Prostate gland (tissue), 2 donors: ENCODE data around the gene STAT5A. TPM values are rescaled to one million over a fixed set of nuclear protein-coding genes. Genes with fewer than 3 reads are reported as not detected.

Source experiments
- DNase-seq: peaks from one replicate; pipeline ENCODE4 v3.0.0-alpha.2; 2019; ENCODE audit warnings: low spot score
- H3K27ac ChIP-seq, 2 donors: fragments of 200-600 bp; sonication (generic); 2 replicates each; pipeline ENCODE4 v1.5.1; 2017 to 2019
- H3K27me3 ChIP-seq: fragments of 200-600 bp; sonication (generic); replicated peaks from 2 replicates; pipeline ENCODE4 v1.5.1; 2019; ENCODE audit not compliant: insufficient read depth
- H3K36me3 ChIP-seq, 2 donors: fragments of 200-600 bp; sonication (generic); 1 replicate in 1 of 2; 2 replicates in 1 of 2; pipeline versions ENCODE4 v1.5.1 to v1.8.1; 2017 to 2019
- H3K4me1 ChIP-seq: fragments of 200-600 bp; sonication (generic); replicated peaks from 2 replicates; pipeline ENCODE4 v1.5.1; 2019
- H3K4me3 ChIP-seq, 2 donors: fragments of 200-600 bp; sonication (generic); 2 replicates each; pipeline ENCODE4 v1.5.1; 2017 to 2019
- H3K9me3 ChIP-seq: fragments of 200-600 bp; sonication (generic); 2 replicates; pipeline ENCODE4 v1.5.1; 2017
- CTCF ChIP-seq, 4 experiments: fragments of 200-600 bp in 2 of 4; fragments of 450-650 bp in 2 of 4; sonication (generic) in 2 of 4; IDR thresholded peaks; 1 replicate in 3 of 4; 2 replicates in 1 of 4; pipeline ENCODE4 v1.5.1; 2016 to 2019; ENCODE audit warnings: antibody characterized with exemption in 4 of 4, mild to moderate bottlenecking in 2 of 4, moderate library complexity in 2 of 4
- POLR2A ChIP-seq: fragments of 450-650 bp; IDR thresholded peaks from one replicate; pipeline ENCODE4 v1.6.1; 2016; ENCODE audit warnings: antibody characterized with exemption, mild to moderate bottlenecking
- POLR2AphosphoS5 ChIP-seq: sonication (generic); formaldehyde crosslinking; IDR thresholded peaks from one replicate; pipeline ENCODE4 v1.6.1; 2017; ENCODE audit warnings: antibody characterized with exemption
- WGBS: methylation state at CpG from one replicate; pipeline ENCODE4 v1.1.5; 2018; 5-methylcytosine and 5-hydroxymethylcytosine counted together
- intact Hi-C: fragments of 100-400 bp; cut with DNase I; formaldehyde crosslinking; loops from one replicate; pipeline ENCODE4 v1.14.2; 2022
- total RNA-seq, 2 donors: library from RNA; depleted of rRNA; stranded (reverse); fragments of >200 nt; gene quantifications; one replicate each; pipeline ENCODE4 v1.1.0, GENCODE V29; 2016

STAT5A gene
- total RNA-seq, 2 donors from 2014 or later, result 31.1 to 45.8 TPM

GRCh38 chr17:42345396-42346073 is 57.2 kb downstream of the STAT5A start:
- Histone ChIP-seq H3K4me3 (no peak overlapping the region), H3K9me3 (no peaks in the 10 kb centered on the region), H3K4me1 (peaks cover 3% of the 10 kb centered on the region), H3K36me3 (peaks cover 2 to 10% of the 10 kb centered on the region in 2 donors), H3K27ac (no peak overlapping the region), H3K27me3 (no peaks in the 10 kb centered on the region)
- 86% methylated on average over 13 of the region's 13 CpGs for WGBS
- no peak for DNase-seq
- intact Hi-C loops, result no loop called here
- TF ChIP-seq CTCF (IDR thresholded peaks at IDR 0.05) (no peak), POLR2A (no peak), POLR2AphosphoS5 (no peak)

- Histone ChIP-seq H3K4me3 (no peak overlapping the region), H3K9me3 (no peaks in the 10 kb centered on the region), H3K36me3 (peaks cover 2 to 10% of the 10 kb centered on the region in 2 donors), H3K27me3 (no peaks in the 10 kb centered on the region), H3K27ac (peak overlapping the region in 1 of 2 donors; percentile 67), H3K4me1 (peaks cover 3% of the 10 kb centered on the region)
- intact Hi-C loops, result no loop called here
- 88% methylated on average over 8 of the region's 8 CpGs for WGBS
- TF ChIP-seq CTCF (IDR thresholded peaks at IDR 0.05), result no peak
- no peak for TF ChIP-seq POLR2A
- no peak for TF ChIP-seq POLR2AphosphoS5
- DNase-seq, result no peak
Observed at GRCh38 chr17:42346481-42346880, 58.2 kb downstream of the STAT5A start.

GRCh38 chr17:42347198-42347597 is 58.9 kb downstream of the STAT5A start:
- Histone ChIP-seq H3K4me1 (peaks cover 3% of the 10 kb centered on the region), H3K4me3 (no peak overlapping the region), H3K27me3 (no peaks in the 10 kb centered on the region), H3K36me3 (peaks cover 2 to 4% of the 10 kb centered on the region in 2 donors), H3K9me3 (no peaks in the 10 kb centered on the region), H3K27ac (peak overlapping the region; percentile 57 to 67)
- no peak for TF ChIP-seq POLR2A
- peak; percentile 70 for TF ChIP-seq POLR2AphosphoS5
- TF ChIP-seq CTCF (IDR thresholded peaks at IDR 0.05), result no peak
- DNase-seq, result peak; percentile 69
- intact Hi-C loops, result no loop called here

- no peak for TF ChIP-seq CTCF (IDR thresholded peaks at IDR 0.05)
- TF ChIP-seq POLR2A, result no peak
- TF ChIP-seq POLR2AphosphoS5, result no peak
- Histone ChIP-seq H3K4me3 (no peak overlapping the region), H3K27me3 (no peaks in the 10 kb centered on the region), H3K36me3 (peaks cover under 1 to 2% of the 10 kb centered on the region in 2 donors), H3K27ac (peak overlapping the region; percentile 57 to 67), H3K4me1 (peaks cover 3% of the 10 kb centered on the region), H3K9me3 (no peaks in the 10 kb centered on the region)
- 71% methylated on average over 3 of the region's 3 CpGs for WGBS
- intact Hi-C loops, result no loop called here
- DNase-seq, result no peak
Observed at GRCh38 chr17:42347606-42348005, 59.3 kb downstream of the STAT5A start.

GRCh38 chr17:42348104-42348503 is 59.8 kb downstream of the STAT5A start:
- Histone ChIP-seq H3K9me3 (no peaks in the 10 kb centered on the region), H3K27me3 (no peaks in the 10 kb centered on the region), H3K4me1 (peaks cover 3% of the 10 kb centered on the region), H3K36me3 (peaks cover 0 to 2% of the 10 kb centered on the region in 2 donors), H3K27ac (peak overlapping the region in 1 of 2 donors; percentile 67), H3K4me3 (no peak overlapping the region)
- DNase-seq, result no peak
- intact Hi-C loops, result no loop called here
- no peak for TF ChIP-seq CTCF (IDR thresholded peaks at IDR 0.05)
- TF ChIP-seq POLR2A, result no peak
- WGBS, result 97% methylated on average over 3 of the region's 3 CpGs
